Gastroesophageal sphincter (tissue), 3 donors: ENCODE measurements around the gene FAM53B.

ENCODE experiments used
- CTCF ChIP-seq, 4 experiments: fragments of 200-600 bp in 2 of 4; fragments of 450-650 bp in 2 of 4; sonication (generic) in 1 of 4; IDR thresholded peaks; one replicate each; pipeline ENCODE4 v1.5.1; 2017 to 2019; ENCODE audit warnings: antibody characterized with exemption in 4 of 4, mild to moderate bottlenecking in 2 of 4, moderate library complexity in 2 of 4
- EP300 ChIP-seq: sonication (generic); formaldehyde crosslinking; IDR thresholded peaks from one replicate; pipeline ENCODE4 v1.6.1; 2017; ENCODE audit warnings: antibody characterized with exemption, mild to moderate bottlenecking
- POLR2A ChIP-seq, 2 donors: fragments of 450-650 bp; IDR thresholded peaks; one replicate each; pipeline ENCODE4 v1.6.1; 2017; ENCODE audit warnings: antibody characterized with exemption in 2 of 2, mild to moderate bottlenecking in 2 of 2, moderate library complexity in 1 of 2

DNA sequence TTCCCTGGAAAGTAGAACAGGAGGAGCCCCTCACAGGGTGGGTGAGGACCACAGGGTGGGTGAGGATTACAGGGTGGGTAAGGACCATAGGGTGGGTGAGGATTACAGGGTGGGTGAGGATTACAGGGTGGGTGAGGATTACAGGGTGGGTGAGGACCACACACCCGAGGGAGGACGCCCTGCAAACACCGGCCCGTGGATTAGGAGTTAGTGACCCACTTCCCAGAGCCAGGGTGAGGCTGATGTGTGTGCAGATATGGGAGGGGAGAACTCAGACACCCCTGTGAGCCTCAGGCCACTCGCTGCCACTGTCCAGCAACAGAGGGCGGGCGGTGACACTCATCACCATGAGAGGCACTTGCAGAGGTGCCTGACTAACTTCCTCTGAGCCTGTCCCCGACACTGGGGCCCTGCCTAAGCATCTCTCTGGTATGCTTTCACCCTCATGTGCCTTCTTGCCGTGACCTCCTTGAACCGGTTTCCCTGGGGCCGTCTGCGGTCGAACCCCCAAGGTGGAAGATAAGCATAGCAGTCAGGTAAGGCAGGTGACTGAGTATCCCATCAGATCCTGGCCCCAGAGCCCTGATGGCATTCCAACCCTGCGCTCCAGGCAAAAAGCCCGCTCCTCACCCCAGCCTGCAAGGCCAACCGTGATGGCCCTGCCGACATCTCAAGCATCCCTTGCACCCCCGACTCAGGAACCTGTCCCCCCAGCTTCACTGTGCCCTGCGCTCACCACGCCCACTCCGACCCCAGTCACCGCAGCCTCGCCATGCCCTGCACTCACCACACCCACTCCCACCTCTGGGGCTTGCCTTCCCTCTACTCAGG, 74.1 kb downstream of the FAM53B start:
- no peak for TF ChIP-seq CTCF (IDR thresholded peaks at IDR 0.05)
- TF ChIP-seq POLR2A (IDR thresholded peaks at IDR 0.05) = no peak
- TF ChIP-seq EP300 = no peak
